Measurements from ENCODE around the gene BAIAP3.

Gene BAIAP3

GRCh38 chr16:1301562-1301961, 31.9 kb upstream of the BAIAP3 start:
- no peak for TF ChIP-seq CTCF (conservative IDR thresholded peaks at IDR 0.05; ENCODE audit: low read depth, low read length)
- H3K4me3 ChIP-seq (ENCODE audit: low read length): no peak overlapping the region
- DNase-seq (ENCODE audit: low read depth): no peak

- DNase-seq (ENCODE audit: low read depth): no peak
- no peak overlapping the region for H3K4me3 ChIP-seq (ENCODE audit: low read length)
- TF ChIP-seq CTCF (conservative IDR thresholded peaks at IDR 0.05; ENCODE audit: low read depth, low read length): no peak
Observed at GRCh38 chr16:1305823-1306222, 27.6 kb upstream of the BAIAP3 start.

DNA sequence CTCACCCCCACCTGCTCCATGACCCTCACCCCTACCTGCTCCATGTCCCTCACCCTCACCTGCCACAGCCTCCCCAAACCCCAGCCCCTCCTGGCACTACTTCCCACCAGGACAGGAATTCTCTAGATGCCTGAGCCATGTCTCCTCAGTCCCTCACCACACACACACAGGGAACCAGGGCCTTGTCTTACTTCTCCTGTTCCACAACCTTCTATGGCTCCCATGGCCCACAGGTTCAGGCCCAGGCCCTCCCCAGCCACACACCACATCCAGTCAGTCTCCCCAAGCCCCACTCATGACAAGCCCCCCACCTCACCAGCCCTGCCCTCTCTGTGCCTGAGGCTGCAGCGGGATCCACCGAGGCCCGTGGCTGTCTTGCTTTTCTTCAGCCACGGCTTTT, 27.1 kb upstream of the BAIAP3 start:
- H3K4me3 ChIP-seq (ENCODE audit: low read length): no peak overlapping the region
- no peak for DNase-seq (ENCODE audit: low read depth)
- no peak for TF ChIP-seq CTCF (conservative IDR thresholded peaks at IDR 0.05; ENCODE audit: low read depth, low read length)

GRCh38 chr16:1308036-1308976, 25.1 kb upstream of the BAIAP3 start:
- no peak for DNase-seq (ENCODE audit: low read depth)
- no peak for TF ChIP-seq CTCF (conservative IDR thresholded peaks at IDR 0.05; ENCODE audit: low read depth, low read length)
- H3K4me3 ChIP-seq (ENCODE audit: low read length): peak overlapping the region; percentile 67

DNA sequence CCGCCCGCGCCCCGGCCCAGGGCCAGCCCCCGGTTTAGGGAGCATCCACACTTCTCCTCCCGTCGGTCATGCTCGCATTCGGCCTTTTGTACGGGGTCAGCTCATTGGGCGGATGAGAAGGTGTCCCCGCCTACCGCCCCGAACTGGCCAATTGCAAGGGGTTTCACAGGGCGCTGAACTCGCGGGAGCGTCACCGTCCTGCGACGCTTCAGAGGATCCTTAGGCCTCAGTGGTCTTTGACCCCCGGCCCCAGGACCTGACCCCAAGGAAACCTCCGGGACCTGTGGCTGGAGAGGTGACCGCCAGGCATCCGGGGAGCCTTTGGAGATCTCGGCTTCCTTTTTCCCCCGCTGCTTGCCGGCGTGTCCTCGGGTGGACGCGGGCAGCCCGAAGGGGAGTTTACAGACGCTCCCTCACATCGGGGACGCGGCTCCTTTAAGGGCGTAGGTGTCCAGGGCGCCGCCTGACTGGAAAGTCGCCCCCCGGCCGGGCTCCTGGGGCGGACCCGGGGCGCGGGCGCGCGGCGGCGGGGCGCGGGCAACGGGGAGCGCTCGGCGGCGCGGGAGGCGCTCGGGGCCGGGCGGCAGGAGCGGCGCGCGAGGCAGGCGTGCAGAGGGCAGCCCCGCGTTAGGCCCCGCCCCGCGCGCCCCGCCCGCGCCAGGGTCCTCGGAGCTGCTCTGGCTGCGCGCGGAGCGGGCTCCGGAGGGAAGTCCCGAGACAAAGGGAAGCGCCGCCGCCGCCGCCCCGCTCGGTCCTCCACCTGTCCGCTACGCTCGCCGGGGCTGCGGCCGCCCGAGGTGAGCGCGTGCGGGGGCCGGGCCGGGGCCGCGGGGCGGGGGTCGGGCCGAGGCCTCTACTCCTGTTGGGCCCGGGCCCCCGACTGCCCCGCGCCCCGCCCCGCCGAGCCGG, 24.2 kb upstream of the BAIAP3 start, which contains the start of gene UBE2I:
TSS of gene UBE2I (plus strand) at position 660 of the 909 bp plus-strand sequence. CDS start 4,395 bp downstream, outside the sequence.
- no peak for TF ChIP-seq CTCF (conservative IDR thresholded peaks at IDR 0.05; ENCODE audit: low read depth, low read length)
- peak within 1 kb of the TSS; percentile 90 for H3K4me3 ChIP-seq (ENCODE audit: low read length)
- peak; percentile 90 for DNase-seq (ENCODE audit: low read depth)

- H3K4me3 ChIP-seq (ENCODE audit: low read length): peak overlapping the region; percentile 90
- no peak for DNase-seq (ENCODE audit: low read depth)
- no peak for TF ChIP-seq CTCF (conservative IDR thresholded peaks at IDR 0.05; ENCODE audit: low read depth, low read length)
Observed at GRCh38 chr16:1309888-1310831, 23.3 kb upstream of the BAIAP3 start.
